HUES64 (cell line): ENCODE measurements around the gene AIFM3.

Experiments
- H3K27ac ChIP-seq: 2 replicates; pipeline ENCODE4 v1.7.0; 2013; ENCODE audit warnings: low read depth, low read length, inconsistent platforms
- H3K27me3 ChIP-seq: 2 replicates; pipeline ENCODE4 v1.6.1; 2013; ENCODE audit warnings: mild to moderate bottlenecking, low read length; ENCODE audit not compliant: insufficient read depth
- H3K36me3 ChIP-seq: 2 replicates; pipeline ENCODE4 v1.6.1; 2013; ENCODE audit warnings: mild to moderate bottlenecking, low read length; ENCODE audit not compliant: insufficient read depth
- H3K4me1 ChIP-seq: 2 replicates; pipeline ENCODE4 v1.6.1; 2013; ENCODE audit warnings: mild to moderate bottlenecking, low read length, moderate library complexity; ENCODE audit not compliant: insufficient read depth
- H3K4me3 ChIP-seq: 2 replicates; pipeline ENCODE4 v1.5.1; 2013; ENCODE audit warnings: mild to moderate bottlenecking, low read length, moderate library complexity
- H3K9ac ChIP-seq: 2 replicates; pipeline ENCODE4 v1.6.1; 2013; ENCODE audit warnings: mild to moderate bottlenecking, low read depth, low read length
- H3K9me3 ChIP-seq: 2 replicates; pipeline ENCODE4 v1.6.1; 2013; ENCODE audit warnings: low read depth, low read length; ENCODE audit not compliant: insufficient read depth
- WGBS: fragments of 150-250, 120-280 bp; methylation state at CpG from one replicate; pipeline ENCODE4 v1.1.7; 2013; ENCODE audit warnings: missing lambda C conversion rate; 5-methylcytosine and 5-hydroxymethylcytosine counted together

The AIFM3 gene

DNA sequence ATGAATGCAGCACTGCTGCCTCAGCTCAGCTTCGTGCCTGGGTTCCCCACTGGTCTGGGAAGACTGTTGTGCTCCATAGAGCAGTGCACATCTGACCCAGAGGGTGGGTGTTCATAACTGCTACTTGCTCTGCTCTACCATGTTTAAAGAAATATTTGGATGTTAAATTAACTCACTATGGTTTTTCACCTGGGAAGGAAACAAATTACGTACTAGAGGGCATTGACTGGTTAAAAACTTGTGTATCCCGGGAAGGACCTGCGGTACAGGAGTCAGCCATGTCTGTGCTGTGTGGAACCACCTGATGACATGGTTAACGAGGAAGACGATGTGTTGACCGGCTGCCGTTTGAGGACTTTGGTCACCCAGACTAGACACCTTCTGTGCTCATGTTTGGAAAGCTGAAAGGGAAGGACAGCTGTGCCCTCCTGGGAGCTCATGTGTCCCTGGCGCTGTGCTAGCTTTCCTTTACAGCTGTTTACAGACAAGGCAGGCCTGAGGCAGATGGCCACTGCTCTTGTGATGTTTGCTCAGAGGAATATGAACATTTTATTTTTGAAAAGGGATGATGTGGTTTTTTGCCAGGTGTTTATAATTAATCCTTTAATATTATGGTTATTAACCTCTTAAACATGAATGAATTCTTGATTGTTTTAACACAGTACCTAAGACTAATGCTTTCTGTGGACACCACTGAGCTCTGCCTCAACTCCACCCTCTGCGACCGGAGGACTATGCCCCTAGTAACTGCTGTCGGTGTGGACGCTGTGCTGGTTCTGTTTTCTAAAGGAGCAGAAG, 14.3 kb upstream of the AIFM3 start:
- Histone ChIP-seq H3K9ac (no peak overlapping the region), H3K27ac (no peak overlapping the region), H3K4me3 (no peak overlapping the region), H3K4me1 (peaks cover 15% of the 10 kb centered on the region), H3K27me3 (peaks cover 16% of the 10 kb centered on the region), H3K36me3 (peaks cover 59% of the 10 kb centered on the region), H3K9me3 (no peaks in the 10 kb centered on the region)
- WGBS: 94% methylated on average over 13 of the region's 13 CpGs

DNA sequence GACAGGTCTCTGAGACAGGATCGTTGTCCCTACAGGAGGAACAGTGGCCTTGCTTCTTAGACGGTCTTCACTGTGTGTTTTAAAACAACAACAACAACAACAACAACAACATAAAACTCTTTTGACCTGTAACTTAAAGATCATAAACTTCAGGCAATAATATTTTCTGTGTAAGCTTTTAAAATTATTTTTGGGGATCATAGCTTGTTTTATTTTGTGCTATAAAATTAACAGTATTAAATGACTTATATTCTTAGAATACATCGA, 13.8 kb upstream of the AIFM3 start:
- H3K4me1 ChIP-seq: peaks cover 14% of the 10 kb centered on the region
- WGBS: 97% methylated on average over 3 of the region's 3 CpGs
- H3K4me3 ChIP-seq: no peak overlapping the region
- H3K9ac ChIP-seq: no peak overlapping the region
- H3K27ac ChIP-seq: no peak overlapping the region
- H3K9me3 ChIP-seq: no peaks in the 10 kb centered on the region
- peaks cover 21% of the 10 kb centered on the region for H3K27me3 ChIP-seq
- H3K36me3 ChIP-seq: peaks cover 59% of the 10 kb centered on the region

DNA sequence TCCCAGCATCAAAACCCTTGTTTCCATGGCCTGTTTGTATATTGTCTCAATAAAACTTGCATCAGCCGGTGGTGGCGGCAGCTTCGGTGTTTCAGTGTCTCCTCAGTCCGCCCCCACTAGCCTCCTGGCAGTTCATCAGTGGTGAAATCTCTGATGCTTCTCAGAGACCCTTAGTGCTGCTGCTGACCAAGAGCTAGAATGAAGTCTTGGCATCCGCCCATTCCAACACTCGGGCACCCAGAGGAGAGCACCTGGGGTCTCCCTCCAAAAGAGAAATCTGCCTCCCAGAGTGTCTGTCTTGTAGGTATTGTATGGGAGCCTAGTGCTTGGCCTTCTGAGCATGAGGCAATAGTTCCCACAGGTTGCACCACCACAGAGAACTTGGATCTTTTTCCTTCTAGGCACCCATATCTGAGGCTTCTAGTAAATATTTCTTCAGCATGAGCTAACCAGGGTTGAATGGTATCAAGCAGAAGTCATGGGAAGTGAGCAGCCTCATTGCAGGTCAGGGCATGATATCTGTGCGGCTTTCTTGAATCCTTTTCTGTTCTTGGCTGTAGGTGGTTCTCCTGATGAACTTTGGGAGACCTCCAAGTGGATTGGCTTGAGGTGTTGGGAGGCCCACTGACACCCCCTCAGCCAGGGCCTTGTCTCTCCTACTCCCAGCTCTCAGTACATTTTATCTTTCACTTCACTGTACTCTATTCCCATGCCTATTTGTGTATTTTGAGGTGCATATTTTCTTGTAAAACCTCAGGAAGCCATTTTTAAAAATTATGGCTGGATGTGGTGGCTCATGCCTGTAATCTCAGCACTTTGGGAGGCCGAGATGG, 13.2 kb upstream of the AIFM3 start:
- H3K36me3 ChIP-seq: peaks cover 54% of the 10 kb centered on the region
- no peaks in the 10 kb centered on the region for H3K9me3 ChIP-seq
- H3K9ac ChIP-seq: no peak overlapping the region
- peaks cover 15% of the 10 kb centered on the region for H3K4me1 ChIP-seq
- peaks cover 26% of the 10 kb centered on the region for H3K27me3 ChIP-seq
- H3K27ac ChIP-seq: no peak overlapping the region
- no peak overlapping the region for H3K4me3 ChIP-seq
- WGBS: 95% methylated on average over 8 of the region's 8 CpGs

DNA sequence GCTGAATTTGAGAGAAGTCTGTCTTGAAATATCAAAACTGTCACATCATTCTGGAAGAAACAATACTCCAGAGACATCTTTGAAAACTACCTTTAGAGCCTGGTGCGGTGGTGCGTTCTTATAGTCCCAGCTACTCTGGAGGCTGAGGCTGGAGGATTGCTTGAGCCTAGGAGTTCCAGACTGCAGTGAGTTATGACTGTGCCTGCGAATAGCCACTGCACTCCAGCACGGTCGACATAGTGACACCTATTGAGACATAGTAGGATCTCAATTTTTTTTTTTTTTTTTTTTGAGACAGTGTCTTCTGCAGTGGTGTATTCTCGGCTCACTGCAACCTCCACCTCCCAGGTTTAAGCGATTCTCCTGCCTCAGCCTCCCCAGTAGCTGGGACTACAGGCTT, 11.5 kb upstream of the AIFM3 start:
- peaks cover 27% of the 10 kb centered on the region for H3K27me3 ChIP-seq
- WGBS: 98% methylated on average over 6 of the region's 7 CpGs
- no peak overlapping the region for H3K27ac ChIP-seq
- no peaks in the 10 kb centered on the region for H3K9me3 ChIP-seq
- H3K4me1 ChIP-seq: peaks cover 15% of the 10 kb centered on the region
- H3K9ac ChIP-seq: no peak overlapping the region
- H3K36me3 ChIP-seq: peaks cover 38% of the 10 kb centered on the region
- H3K4me3 ChIP-seq: no peak overlapping the region

DNA sequence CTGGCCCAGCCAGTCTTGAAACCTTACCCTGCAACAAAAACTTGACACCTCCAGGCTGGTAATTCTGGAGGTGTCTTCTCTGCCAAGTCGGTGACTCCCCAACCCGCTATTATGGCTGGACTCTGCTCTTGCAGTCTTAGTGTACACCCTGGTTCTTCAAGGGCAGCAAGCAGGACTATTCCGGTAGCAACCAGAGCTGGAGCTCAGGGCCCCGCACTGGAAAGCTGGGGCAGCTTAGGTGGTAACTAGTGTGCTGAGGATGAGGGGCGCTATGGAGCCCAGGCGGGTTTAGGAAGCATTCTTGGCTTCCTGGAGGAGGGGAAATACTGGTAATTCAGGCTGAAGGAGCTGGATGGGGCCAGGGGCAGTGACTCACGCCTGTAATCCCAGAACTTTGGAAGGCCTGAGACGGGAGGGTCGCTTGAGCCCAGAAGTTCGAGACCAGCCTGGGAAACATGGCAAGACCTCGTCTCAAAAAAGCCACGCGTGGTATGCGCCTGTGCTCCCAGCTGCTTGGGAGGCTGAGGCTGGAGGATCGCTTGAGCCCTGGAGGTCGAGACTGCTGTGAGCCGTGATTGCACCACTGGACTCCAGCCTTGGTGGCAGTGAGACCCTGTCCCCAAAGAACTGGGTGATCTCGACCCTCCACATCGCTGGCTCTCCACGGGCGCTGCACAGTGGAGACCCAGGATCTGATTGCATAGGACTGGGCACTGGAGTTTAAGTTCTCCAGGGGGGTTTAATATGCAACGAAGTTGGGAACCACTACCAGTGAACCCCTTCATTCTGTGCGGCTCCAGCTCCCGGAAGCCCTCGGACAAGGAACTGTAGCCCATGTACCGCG, 10.6 kb upstream of the AIFM3 start:
- peak overlapping the region; percentile 40; the same call in 1 of the 2 replicates for H3K9ac ChIP-seq
- peaks cover 27% of the 10 kb centered on the region for H3K27me3 ChIP-seq
- 39% methylated on average over 27 of the region's 27 CpGs for WGBS
- H3K4me3 ChIP-seq: peak overlapping the region; percentile 79
- peaks cover 28% of the 10 kb centered on the region for H3K36me3 ChIP-seq
- no peak overlapping the region; the same call in 1 of the 2 replicates for H3K27ac ChIP-seq
- no peaks in the 10 kb centered on the region for H3K9me3 ChIP-seq
- H3K4me1 ChIP-seq: peaks cover 10% of the 10 kb centered on the region

DNA sequence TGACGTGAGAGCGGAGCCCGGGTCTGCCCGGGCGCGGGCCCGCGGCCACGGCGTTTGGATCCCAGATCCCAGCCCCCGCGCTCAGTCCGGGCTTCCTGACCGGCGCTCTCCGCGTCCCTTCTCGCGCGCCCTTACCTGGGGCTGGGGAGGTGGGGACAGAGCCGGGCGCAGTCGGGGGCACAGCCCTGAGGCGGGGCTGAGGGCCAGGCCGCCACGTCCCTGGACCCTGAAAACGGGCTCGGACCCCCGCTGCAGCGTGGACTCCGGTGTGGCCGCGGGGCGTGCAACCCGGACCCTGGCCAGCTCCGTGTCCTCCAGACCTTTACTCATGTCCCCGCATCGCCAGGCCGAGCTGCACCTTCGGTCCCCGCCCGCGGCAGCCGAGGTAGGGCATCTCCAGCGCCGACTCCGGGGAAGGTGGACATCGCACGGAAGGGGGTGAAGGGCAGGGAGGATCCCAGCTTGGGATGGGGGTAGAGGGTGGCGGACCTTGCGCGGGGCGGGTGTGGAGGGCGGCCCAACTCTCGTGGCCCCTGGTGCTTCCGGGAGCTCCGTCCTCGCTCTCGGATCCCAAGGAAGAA, 9.9 kb upstream of the AIFM3 start:
- Histone ChIP-seq H3K27ac (no peak overlapping the region), H3K36me3 (peaks cover 21% of the 10 kb centered on the region), H3K4me3 (peak overlapping the region; percentile 79), H3K27me3 (peaks cover 29% of the 10 kb centered on the region), H3K9ac (peak overlapping the region; percentile 40; the same call in 1 of the 2 replicates), H3K4me1 (peaks cover 7% of the 10 kb centered on the region; the same call in 1 of the 2 replicates), H3K9me3 (no peaks in the 10 kb centered on the region)
- 2% methylated on average over 59 of the region's 59 CpGs for WGBS

DNA sequence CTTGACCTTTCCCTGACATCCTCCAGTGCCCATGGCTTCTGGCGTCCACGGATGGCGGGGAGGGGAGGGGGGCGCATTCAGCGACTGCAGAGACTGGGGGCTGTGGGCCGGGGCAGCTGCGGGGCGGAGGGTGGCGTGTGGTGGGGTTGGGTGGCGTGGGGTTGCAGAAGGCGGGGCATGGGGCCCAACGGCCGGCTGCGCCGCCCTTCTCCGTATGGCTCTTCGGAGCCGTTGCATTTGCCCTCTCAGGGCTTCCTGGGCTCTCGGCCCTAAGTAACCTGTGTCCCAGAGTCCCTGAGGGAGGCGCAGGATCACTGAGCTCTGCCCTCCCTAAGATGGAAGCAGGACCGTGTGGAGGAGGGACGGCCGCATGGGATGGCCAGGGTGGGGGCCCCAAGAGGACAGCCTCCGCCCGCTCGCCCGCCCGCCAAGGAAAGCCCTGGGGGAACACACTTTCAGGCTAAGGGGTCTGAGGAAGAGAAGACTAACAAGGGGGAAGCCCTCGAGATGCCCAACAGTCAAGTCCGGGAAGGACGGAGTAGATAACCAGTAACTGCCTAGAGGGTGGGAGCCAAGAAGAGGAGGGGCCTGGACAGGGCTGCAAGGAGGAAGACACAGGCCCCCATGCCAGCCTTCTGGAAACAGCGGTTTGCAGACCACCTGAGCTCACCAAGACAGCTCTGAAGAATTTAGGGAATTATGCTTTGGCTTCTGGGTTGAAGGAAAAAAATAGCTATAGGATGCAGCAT, 9.2 kb upstream of the AIFM3 start:
- H3K9me3 ChIP-seq: no peaks in the 10 kb centered on the region
- H3K27ac ChIP-seq: no peak overlapping the region
- 7% methylated on average over 32 of the region's 32 CpGs for WGBS
- H3K4me3 ChIP-seq: peak overlapping the region; percentile 79
- no peak overlapping the region; the same call in 1 of the 2 replicates for H3K9ac ChIP-seq
- peaks cover 35% of the 10 kb centered on the region for H3K27me3 ChIP-seq
- H3K36me3 ChIP-seq: peaks cover 15% of the 10 kb centered on the region
- peaks cover 7% of the 10 kb centered on the region; the same call in 1 of the 2 replicates for H3K4me1 ChIP-seq

DNA sequence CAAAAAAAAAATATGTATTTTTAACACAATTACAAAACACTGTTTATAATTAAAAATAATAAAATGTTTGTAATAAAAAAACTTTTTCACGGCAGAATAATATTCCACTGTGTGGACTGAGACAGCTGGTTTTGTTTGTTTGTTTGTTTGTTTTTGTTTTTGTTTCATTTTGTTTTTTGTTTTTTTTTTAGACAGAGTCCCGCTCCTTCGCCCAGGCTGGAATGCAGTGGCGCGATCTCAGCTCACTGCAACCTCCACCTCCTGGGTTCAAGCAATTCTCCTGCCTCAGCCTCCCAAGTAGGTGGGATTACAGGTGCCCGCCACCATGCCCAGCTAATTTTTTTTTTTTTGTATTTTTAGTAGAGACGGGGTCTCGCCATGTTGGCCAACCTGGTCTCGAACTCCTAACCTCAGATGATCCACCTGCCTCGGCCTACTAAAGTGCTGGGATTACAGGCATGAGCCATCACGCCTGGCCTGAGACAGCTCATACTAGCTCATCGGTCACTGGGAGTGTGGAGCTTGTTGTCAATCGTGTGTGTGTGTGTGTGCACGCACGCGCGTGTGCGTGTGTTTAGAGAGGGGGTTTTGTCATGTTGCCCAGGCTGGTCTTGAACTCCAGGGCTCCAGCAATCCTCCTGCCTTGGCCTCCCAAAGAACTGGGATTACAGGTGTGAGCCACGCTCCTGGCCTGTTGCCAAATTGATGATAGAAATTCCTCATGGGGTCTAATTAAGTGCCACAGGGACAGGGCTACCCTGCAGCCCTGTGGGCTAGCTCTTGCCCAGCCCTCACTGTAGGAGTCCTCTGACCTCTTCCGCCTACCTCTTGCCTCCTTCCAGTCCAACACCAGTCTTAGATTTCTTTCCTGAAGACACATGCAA, 7.2 kb upstream of the AIFM3 start:
- 96% methylated on average over 20 of the region's 20 CpGs for WGBS
- Histone ChIP-seq H3K9ac (no peak overlapping the region), H3K4me1 (peaks cover 7% of the 10 kb centered on the region; the same call in 1 of the 2 replicates), H3K9me3 (no peaks in the 10 kb centered on the region), H3K27ac (no peak overlapping the region), H3K36me3 (no peaks in the 10 kb centered on the region), H3K27me3 (peaks cover 55% of the 10 kb centered on the region), H3K4me3 (no peak overlapping the region)

DNA sequence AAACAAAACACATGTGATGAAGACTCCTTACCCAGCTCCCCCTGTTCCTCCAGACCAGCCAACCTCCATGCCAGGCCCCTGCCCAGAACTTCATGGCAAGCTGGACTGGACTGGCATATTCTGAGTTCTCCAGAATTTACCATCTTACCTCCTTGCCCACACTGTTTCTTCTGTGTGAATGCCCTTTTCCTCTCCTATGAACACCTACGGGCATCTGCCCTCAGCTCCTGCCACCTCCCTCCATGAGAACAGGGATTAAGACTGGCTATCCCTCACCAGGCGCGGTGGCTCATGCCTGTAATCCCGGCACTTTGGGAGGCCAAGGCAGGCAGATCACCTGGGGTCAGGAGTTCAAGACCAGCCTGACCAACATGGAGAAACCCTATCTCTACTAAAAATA, 6.4 kb upstream of the AIFM3 start:
- peaks cover 62% of the 10 kb centered on the region for H3K27me3 ChIP-seq
- 95% methylated on average over 3 of the region's 4 CpGs for WGBS
- no peaks in the 10 kb centered on the region for H3K36me3 ChIP-seq
- H3K9me3 ChIP-seq: no peaks in the 10 kb centered on the region
- no peak overlapping the region for H3K9ac ChIP-seq
- no peak overlapping the region for H3K27ac ChIP-seq
- H3K4me1 ChIP-seq: peaks cover 7% of the 10 kb centered on the region; the same call in 1 of the 2 replicates
- no peak overlapping the region for H3K4me3 ChIP-seq
